GM18858 (cell line): ENCODE measurements around the gene MOXD1.

ENCODE experiments used
- ATAC-seq: cut with Tn5 transposase; IDR thresholded peaks from one replicate; pipeline ENCODE4 v1.9.1; 2021; ENCODE audit not compliant: unreplicated experiment

Gene MOXD1

GRCh38 chr6:132400883-132401617 is at the start of gene MOXD1:
MOXD1 (minus strand) TSS chr6:132401475; CDS start chr6:132401426, 49 bp downstream.
- ATAC-seq, result no peak

DNA sequence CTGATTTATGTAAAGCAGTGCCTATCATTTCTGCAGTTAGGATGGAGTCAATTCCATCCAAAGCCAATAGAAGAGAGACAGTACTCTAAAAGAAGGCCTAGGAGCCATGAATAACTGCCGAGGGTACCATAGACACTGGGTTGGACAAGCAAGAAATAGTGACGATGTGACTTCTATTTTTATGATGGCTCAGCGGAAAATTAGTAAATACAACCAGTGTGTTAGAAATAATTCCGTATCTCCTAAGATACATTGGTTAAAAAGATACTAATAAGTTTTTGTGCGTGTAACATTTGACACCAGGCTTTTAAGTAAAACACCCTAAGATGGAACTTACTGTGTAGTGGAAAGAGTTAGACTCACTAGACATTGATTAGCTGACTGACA is 45.6 kb upstream of the MOXD1 start:
- no peak for ATAC-seq

DNA sequence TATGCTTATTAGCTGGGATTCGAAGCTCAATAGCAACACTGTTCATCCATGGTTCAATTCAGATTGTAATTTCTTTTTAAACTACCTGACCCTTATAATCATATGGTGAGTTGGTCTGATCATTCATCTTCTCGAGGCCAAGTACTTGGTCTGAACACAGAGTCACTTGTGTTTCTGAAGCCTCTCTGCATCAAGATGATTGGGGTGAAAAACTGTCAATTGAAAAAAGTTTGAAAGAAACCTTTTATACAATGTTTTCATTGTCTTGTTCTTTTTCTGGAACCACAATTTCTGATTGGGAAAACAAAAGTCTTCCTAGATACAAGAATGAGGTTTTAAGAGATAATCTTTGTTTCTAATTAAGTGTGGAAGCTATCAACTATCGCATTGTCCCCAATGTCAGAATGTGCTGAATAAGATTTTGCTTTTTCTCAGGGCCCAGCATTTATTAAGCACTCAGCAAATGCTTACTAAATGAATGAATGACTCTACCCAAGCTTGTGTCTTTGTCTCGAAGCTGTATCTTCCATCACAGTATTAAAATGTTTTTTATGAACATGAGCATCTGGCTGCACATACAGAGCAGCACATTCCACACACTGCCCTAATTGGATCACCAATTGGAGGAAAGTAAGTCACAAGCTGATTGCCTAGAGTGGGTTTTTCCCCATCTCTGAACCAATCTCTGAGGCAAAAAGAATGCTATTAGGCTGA is 45.0 kb upstream of the MOXD1 start:
- no peak for ATAC-seq

- no peak for ATAC-seq
Observed at GRCh38 chr6:132445201-132445951, 44.1 kb upstream of the MOXD1 start.

- no peak for ATAC-seq
Observed at GRCh38 chr6:132443206-132443605, 41.9 kb upstream of the MOXD1 start.

- ATAC-seq, result no peak
Observed at GRCh38 chr6:132430110-132430509, 28.8 kb upstream of the MOXD1 start.

GRCh38 chr6:132425176-132425575 is 23.9 kb upstream of the MOXD1 start:
- ATAC-seq, result no peak

GRCh38 chr6:132423839-132424238 is 22.6 kb upstream of the MOXD1 start:
- ATAC-seq, result no peak

GRCh38 chr6:132418235-132418965 is 17.1 kb upstream of the MOXD1 start:
- ATAC-seq, result no peak

- ATAC-seq, result no peak
Observed at GRCh38 chr6:132414761-132415160, 13.5 kb upstream of the MOXD1 start.

DNA sequence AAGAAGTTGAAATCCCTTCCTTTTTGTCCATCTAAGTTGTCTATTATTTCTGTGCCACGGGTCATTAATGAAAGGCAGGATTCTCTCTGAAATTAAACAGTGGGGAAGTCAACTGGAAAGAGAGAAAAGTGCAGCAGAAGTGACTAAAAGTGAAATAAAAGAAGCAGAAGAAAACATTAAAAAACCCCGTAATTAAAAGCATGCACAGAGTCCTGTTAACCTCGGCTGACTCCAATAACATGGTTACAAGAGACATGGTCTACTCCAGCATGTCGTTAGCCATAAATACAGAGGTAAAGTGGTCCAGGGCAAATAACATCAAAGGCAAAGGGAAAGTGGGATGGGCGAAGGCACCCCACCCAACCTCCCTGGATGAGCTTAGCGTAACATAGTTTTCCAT is 13.0 kb upstream of the MOXD1 start:
- ATAC-seq, result no peak

DNA sequence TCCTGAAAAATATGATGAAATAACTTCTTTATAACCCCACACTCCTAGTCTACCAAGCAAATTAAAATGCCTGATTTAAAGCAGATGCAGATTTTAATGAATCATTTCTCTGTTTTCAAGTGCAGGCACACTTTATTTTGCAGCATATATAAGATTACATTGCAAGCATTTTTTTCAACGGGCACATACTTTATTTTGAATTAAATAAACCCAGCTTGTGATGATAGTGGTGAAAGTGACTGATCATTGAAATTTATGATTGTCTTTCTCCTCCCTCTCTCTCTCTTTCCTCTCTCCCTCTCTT is 12.2 kb upstream of the MOXD1 start:
- ATAC-seq, result no peak

- ATAC-seq, result no peak
Observed at GRCh38 chr6:132412656-132413498, 11.6 kb upstream of the MOXD1 start.

DNA sequence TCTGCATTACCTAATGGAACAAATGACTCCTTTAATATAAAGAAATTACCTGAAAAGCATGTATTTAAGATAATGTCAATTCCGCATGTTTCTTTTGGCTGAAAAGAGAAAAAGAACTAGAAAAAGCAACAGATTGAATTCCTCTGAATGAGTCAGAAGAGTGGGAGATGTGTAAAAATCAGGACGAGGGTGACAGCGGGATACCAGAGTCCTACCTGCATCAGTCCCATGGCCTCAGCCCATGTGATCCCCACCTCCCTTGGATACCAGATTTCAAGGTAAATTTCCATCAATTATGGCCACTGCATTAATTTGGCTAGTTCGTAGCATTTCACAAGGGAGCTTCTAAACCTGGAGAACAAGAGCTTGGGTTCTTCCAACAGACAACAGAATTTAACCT is 10.0 kb upstream of the MOXD1 start:
- no peak for ATAC-seq

DNA sequence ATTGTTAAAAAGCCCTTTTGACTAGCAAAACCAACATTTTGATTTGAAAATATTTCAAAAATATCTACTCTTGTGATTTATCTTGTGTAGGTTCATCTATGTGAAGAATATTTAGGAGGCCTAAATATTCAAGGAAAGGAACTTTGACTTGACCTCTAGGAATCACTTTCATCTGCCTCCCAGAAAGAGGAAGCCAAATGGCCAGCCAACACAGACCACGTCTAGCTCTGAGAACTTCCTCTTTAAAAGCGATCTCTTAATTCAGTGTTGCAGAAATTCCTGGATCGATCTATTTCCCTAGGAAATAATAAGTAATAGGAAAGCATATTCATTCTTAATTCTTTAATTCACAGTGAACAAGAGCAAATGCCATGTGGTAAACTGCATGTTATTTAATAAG is 9.6 kb upstream of the MOXD1 start:
- ATAC-seq, result no peak

GRCh38 chr6:132405143-132405915 is 4.1 kb upstream of the MOXD1 start:
- peak; percentile 80 for ATAC-seq

DNA sequence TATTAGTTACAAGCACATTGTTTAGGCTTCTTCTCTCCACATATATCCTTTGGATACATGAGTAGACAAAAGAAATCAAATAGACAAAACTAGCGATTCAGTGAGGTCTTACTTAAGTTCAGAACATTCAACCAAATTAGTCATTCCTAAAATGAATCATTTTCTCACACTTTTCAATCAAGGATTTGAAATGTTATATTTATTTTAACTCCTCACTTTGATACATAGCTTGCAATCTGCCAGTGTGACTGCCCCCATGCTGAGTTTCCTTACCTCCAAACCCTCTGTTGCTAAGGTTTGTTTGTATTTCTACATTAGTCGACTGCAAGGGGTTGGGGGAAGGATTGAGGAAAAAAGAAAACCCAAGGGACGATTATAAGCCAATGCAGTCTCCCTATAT is 3.5 kb upstream of the MOXD1 start:
- ATAC-seq, result no peak

GRCh38 chr6:132404330-132404729 is 3.1 kb upstream of the MOXD1 start:
- no peak for ATAC-seq

DNA sequence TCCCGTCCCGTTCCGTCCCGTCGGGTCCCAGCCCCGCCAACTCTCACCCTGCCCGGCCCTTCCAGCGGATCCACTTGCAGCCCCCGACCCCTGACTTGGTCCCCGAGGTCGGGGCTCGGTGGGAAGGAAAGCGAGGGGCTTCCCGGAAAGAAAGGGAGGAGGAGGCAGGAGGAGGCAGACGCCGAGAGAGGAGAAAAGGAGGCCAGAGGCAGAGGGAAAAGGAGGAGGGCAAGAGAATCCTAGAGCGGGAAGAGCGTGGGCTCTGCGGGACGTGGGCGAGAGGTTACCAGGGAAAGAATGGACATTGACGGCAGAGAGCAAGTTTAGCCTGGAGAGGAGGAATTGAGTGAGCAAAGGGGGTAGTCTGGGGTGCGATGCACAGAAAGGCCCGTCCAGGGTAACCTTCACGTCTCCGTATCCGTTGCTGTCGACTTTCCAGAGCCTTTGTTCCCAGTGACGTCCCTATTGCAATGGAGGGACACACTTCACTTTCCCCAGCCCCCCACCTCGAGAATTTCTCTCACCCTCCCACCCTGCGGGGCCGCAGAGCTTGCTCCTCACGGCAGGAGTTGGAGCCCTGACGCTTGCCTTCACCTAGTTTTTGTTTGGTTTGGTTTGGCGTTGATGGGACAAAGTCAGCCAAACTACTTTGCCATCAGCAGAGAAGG is 477 bp upstream of the MOXD1 start:
- no peak for ATAC-seq
